GM18505 (cell line): ENCODE measurements around the gene ALDH9A1.
"Not testable (repeated sequence)": the region's sequence is repeated elsewhere in the genome, so short reads cannot be mapped to it uniquely, and the experiment has no call there.

Experiments used
- ATAC-seq: cut with Tn5 transposase; IDR thresholded peaks from one replicate; pipeline ENCODE4 v1.9.1; 2021; ENCODE audit not compliant: unreplicated experiment
- POLR2A ChIP-seq: IDR thresholded peaks from 4 replicates; pipeline ENCODE4 v1.6.1; 2011; ENCODE audit warnings: borderline replicate concordance; ENCODE audit not compliant: insufficient read depth, insufficient read length; ENCODE audit errors: extremely low read depth

ALDH9A1 gene

GRCh38 chr1:165679282-165680036 is 18.9 kb downstream of the ALDH9A1 start:
- no peak for ATAC-seq
- TF ChIP-seq POLR2A, result no peak

- TF ChIP-seq POLR2A, result no peak
- no peak for ATAC-seq
Observed at GRCh38 chr1:165678509-165678908, 19.9 kb downstream of the ALDH9A1 start.

GRCh38 chr1:165675794-165676193 is 22.6 kb downstream of the ALDH9A1 start:
- ATAC-seq, result no peak
- no peak for TF ChIP-seq POLR2A

GRCh38 chr1:165674599-165674998 is 23.8 kb downstream of the ALDH9A1 start:
- no peak for TF ChIP-seq POLR2A

GRCh38 chr1:165671526-165671925 is 26.8 kb downstream of the ALDH9A1 start:
- ATAC-seq, result no peak

More at GRCh38 chr1:165674599-165674998, 23.8 kb downstream of the ALDH9A1 start:
- ATAC-seq, result no peak

GRCh38 chr1:165668184-165668583 is 30.2 kb downstream of the ALDH9A1 start:
- no peak for TF ChIP-seq POLR2A
- ATAC-seq, result no peak

More at GRCh38 chr1:165671526-165671925, 26.8 kb downstream of the ALDH9A1 start:
- TF ChIP-seq POLR2A, result no peak

- ATAC-seq, result no peak
- no peak for TF ChIP-seq POLR2A
Observed at GRCh38 chr1:165666152-165666825, 32.1 kb downstream of the ALDH9A1 start.

GRCh38 chr1:165662186-165662585 is 36.2 kb downstream of the ALDH9A1 start:
- ATAC-seq, result no peak
- no peak for TF ChIP-seq POLR2A

GRCh38 chr1:165661703-165662102 is 36.7 kb downstream of the ALDH9A1 start:
- no peak for TF ChIP-seq POLR2A

GRCh38 chr1:165659581-165659895 is 38.8 kb downstream of the ALDH9A1 start:
- ATAC-seq, result no peak
- TF ChIP-seq POLR2A, result no peak

More at GRCh38 chr1:165661703-165662102, 36.7 kb downstream of the ALDH9A1 start:
- ATAC-seq, result no peak

GRCh38 chr1:165658766-165659580 is 39.4 kb downstream of the ALDH9A1 start:
- ATAC-seq, result not testable (repeated sequence)

GRCh38 chr1:165650981-165651625 is 47.3 kb downstream of the ALDH9A1 start:
- TF ChIP-seq POLR2A, result no peak
- no peak for ATAC-seq

- no peak for TF ChIP-seq POLR2A
- no peak for ATAC-seq
Observed at GRCh38 chr1:165648919-165649572, 49.3 kb downstream of the ALDH9A1 start.

- no peak for TF ChIP-seq POLR2A
- no peak for ATAC-seq
Observed at GRCh38 chr1:165647970-165648369, 50.4 kb downstream of the ALDH9A1 start.
